ENCODE results near the gene NFIB.

The NFIB gene

DNA sequence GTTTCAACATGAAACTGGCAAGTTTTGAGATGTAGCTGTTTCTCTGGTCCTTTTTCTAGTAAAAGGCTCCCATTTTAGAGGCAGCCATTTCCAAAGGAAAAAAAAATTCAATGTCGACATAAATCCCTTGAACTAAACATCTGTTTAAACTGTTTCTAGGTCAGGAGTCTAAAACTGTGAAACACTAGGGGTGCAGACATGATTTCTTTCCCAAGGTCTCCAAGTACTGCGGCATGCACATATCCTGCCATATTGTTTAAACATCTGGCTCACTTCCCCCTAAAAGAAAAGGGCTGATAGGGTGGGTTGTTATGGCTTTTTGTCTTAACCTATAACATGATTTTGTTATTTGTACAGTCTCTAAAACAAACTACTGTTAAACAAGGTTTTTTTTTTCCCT lies 51.1 kb downstream of the NFIB start:
- H3K4me1 Mint-ChIP-seq: peaks cover 57% of the 10 kb centered on the region
- no peaks in the 10 kb centered on the region for H3K9me3 Mint-ChIP-seq
- peaks cover 5% of the 10 kb centered on the region for H3K27me3 Mint-ChIP-seq (ENCODE audit: low read depth)
- H3K36me3 Mint-ChIP-seq (ENCODE audit: low read depth): peaks cover 31% of the 10 kb centered on the region
- peak overlapping the region; percentile 39 to 73 (median 67) for H3K27ac Mint-ChIP-seq
- TF ChIP-seq, protein P1, sequence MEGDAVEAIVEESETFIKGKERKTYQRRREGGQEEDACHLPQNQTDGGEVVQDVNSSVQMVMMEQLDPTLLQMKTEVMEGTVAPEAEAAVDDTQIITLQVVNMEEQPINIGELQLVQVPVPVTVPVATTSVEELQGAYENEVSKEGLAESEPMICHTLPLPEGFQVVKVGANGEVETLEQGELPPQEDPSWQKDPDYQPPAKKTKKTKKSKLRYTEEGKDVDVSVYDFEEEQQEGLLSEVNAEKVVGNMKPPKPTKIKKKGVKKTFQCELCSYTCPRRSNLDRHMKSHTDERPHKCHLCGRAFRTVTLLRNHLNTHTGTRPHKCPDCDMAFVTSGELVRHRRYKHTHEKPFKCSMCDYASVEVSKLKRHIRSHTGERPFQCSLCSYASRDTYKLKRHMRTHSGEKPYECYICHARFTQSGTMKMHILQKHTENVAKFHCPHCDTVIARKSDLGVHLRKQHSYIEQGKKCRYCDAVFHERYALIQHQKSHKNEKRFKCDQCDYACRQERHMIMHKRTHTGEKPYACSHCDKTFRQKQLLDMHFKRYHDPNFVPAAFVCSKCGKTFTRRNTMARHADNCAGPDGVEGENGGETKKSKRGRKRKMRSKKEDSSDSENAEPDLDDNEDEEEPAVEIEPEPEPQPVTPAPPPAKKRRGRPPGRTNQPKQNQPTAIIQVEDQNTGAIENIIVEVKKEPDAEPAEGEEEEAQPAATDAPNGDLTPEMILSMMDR (IDR thresholded peaks at IDR 0.05; ENCODE audit: unreplicated experiment in 3 of 3): no peak
- H3K4me3 Mint-ChIP-seq: no peak overlapping the region

DNA sequence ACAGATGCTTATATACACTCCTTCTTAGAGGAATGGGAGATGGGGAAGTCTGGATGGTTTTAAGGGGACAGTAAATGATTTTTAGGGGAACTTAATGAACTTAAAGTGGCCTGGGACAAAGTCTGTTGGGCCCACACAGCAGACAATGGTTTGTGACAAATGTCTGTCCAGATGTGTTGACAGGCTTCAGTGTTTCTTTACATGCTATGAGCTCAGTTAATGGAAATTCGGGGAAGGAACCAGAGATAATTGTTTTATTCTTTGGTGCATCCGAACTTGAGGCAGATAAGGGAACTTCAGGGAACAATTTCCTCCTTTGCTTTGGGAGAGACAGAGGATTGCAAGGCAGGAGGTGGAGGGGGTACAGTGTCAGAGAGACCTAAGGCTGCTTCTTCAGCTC lies 52.3 kb downstream of the NFIB start:
- Mint-ChIP-seq H3K27ac (peak overlapping the region; percentile 21 to 34 (median 29)), H3K4me1 (peaks cover 64% of the 10 kb centered on the region), H3K27me3 (ENCODE audit: low read depth) (peaks cover 5% of the 10 kb centered on the region), H3K4me3 (no peak overlapping the region), H3K9me3 (no peaks in the 10 kb centered on the region), H3K36me3 (ENCODE audit: low read depth) (peaks cover 29% of the 10 kb centered on the region)
- TF ChIP-seq, protein P1 (IDR thresholded peaks at IDR 0.05; ENCODE audit: unreplicated experiment in 3 of 3): no peak

DNA sequence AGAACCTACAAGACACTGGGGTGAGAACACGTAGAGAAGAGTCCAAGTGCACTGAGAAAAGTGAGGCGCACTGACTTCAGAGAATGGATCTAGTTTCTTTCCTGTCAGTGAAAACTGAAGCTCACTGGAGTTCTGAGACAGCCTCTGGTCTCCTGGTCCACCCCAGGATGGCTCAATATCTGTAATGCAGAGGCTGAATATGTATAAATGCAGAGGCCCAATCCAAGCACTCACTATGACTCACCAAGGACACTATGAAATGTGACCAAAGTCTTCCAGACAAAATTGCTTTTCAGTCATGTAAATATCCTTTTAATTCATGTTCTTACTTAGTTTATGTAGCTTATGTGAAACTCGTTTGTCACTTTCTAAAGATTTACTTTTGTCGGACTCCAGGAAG lies 53.8 kb downstream of the NFIB start:
- Mint-ChIP-seq H3K9me3 (no peaks in the 10 kb centered on the region), H3K4me1 (peaks cover 73% of the 10 kb centered on the region), H3K4me3 (no peak overlapping the region), H3K36me3 (ENCODE audit: low read depth) (peaks cover 19% of the 10 kb centered on the region), H3K27ac (peak overlapping the region in 2 of 3 experiments; percentile 23 to 31), H3K27me3 (ENCODE audit: low read depth) (peaks cover 5% of the 10 kb centered on the region)
- TF ChIP-seq, protein P1 (IDR thresholded peaks at IDR 0.05; ENCODE audit: unreplicated experiment in 3 of 3): no peak

DNA sequence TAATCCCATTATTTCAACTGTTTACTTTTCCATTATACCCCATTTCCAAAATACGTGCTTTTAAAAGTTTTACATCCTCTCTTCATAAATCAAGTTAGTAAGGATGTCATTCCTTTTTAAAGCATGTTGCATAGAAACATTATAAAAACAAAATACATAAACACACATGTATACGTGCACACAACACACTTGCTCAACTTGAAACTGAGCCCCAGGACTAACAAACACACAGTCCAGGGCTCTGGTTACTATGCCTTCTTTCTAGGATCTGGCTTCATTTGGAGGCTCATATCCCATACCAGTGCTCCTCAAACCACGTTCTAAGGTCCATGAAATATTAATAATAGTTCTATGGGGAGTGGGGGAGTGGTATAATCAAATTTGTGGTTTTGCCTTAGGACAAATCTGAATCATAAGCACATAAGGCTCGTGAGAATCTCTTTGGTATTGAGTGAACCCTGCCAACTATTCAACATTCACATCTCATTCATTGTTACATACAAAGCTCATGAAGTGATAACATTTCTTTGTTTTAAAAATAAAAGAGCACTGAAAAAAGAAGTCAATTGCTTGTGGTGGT lies 55.2 kb downstream of the NFIB start:
- H3K4me3 Mint-ChIP-seq: no peak overlapping the region
- peaks cover 5% of the 10 kb centered on the region for H3K27me3 Mint-ChIP-seq (ENCODE audit: low read depth)
- TF ChIP-seq, protein P1 (IDR thresholded peaks at IDR 0.05; ENCODE audit: unreplicated experiment in 3 of 3): no peak
- peaks cover 30% of the 10 kb centered on the region for H3K36me3 Mint-ChIP-seq (ENCODE audit: low read depth)
- H3K4me1 Mint-ChIP-seq: peaks cover 67% of the 10 kb centered on the region
- H3K9me3 Mint-ChIP-seq: no peaks in the 10 kb centered on the region
- H3K27ac Mint-ChIP-seq: peak overlapping the region in 2 of 3 experiments; percentile 33 to 56

DNA sequence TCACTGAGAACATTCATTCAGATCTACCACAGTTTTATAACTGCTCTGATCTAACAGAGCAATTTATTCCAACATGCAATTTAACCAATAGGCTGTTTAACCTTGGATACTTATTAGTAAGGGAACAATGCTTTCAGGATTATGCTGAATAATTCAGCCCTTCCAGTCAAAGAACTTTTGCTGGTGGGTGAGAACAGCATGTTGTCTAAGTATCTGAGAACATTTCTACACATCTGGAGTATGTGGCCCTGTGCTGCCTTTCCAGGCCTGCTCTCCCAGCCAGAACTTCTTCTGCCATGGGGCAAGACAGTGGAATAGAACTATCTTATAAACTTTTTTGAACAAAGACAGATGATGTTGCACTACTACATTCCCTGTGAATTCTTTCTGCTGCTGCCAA lies 55.8 kb downstream of the NFIB start:
- TF ChIP-seq, protein P1 (IDR thresholded peaks at IDR 0.05; ENCODE audit: unreplicated experiment in 3 of 3): no peak
- H3K36me3 Mint-ChIP-seq (ENCODE audit: low read depth): peaks cover 34% of the 10 kb centered on the region
- H3K4me3 Mint-ChIP-seq: no peak overlapping the region
- H3K27me3 Mint-ChIP-seq (ENCODE audit: low read depth): peaks cover 5% of the 10 kb centered on the region
- no peaks in the 10 kb centered on the region for H3K9me3 Mint-ChIP-seq
- H3K4me1 Mint-ChIP-seq: peaks cover 67% of the 10 kb centered on the region
- peak overlapping the region in 2 of 3 experiments; percentile 33 to 56 for H3K27ac Mint-ChIP-seq

DNA sequence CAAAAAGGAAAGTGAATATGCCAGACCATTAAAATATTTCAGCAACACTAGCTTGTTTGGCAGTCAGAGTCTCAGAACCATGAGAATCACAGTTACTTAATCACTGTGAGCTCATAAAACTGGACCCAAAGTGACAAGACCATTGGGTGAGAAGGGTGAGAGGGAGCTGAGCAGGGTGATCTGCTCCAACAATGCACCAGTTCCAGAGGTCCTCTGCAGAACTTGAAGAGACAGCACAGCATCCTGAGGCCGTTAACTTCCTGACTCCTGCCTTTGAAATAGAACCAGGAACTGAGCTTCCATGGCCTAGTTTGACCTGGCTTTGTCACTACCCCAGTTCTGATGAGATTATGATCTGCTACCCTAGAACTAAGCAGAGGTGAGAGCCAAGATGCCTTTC lies 57.4 kb downstream of the NFIB start:
- Mint-ChIP-seq H3K9me3 (no peaks in the 10 kb centered on the region), H3K27ac (peak overlapping the region in 2 of 3 experiments; percentile 3 to 5), H3K36me3 (ENCODE audit: low read depth) (peaks cover 36% of the 10 kb centered on the region), H3K4me3 (no peak overlapping the region), H3K27me3 (ENCODE audit: low read depth) (peaks cover 5% of the 10 kb centered on the region), H3K4me1 (peaks cover 67% of the 10 kb centered on the region)
- TF ChIP-seq, protein P1 (IDR thresholded peaks at IDR 0.05; ENCODE audit: unreplicated experiment in 3 of 3): no peak
